ENCODE results near the gene HLA-B.
"Not testable (repeated sequence)": the region's sequence is repeated elsewhere in the genome, so short reads cannot be mapped to it uniquely, and the experiment has no call there.

Gene HLA-B

GRCh38 chr6:31381666-31382065 is 24.7 kb upstream of the HLA-B start:
- no peak for DNase-seq

GRCh38 chr6:31379850-31380249 is 22.9 kb upstream of the HLA-B start:
- DNase-seq, result no peak

- no peak for DNase-seq
These were observed 21.7 kb upstream of the HLA-B start for GRCh38 chr6:31378721-31379103.

- DNase-seq, result no peak
These were observed 21.2 kb upstream of the HLA-B start for GRCh38 chr6:31378062-31378720.

GRCh38 chr6:31377029-31377428 is 20.1 kb upstream of the HLA-B start:
- no peak for DNase-seq

GRCh38 chr6:31375699-31376098 is 18.7 kb upstream of the HLA-B start:
- DNase-seq, result no peak

- not testable (repeated sequence) for DNase-seq
These were observed 17.1 kb upstream of the HLA-B start for GRCh38 chr6:31374118-31374517.

- DNase-seq, result no peak
These were observed 11.5 kb upstream of the HLA-B start for GRCh38 chr6:31368461-31368860.

- peak; percentile 69 for DNase-seq
These were observed 9.9 kb upstream of the HLA-B start for GRCh38 chr6:31366693-31367470.

GRCh38 chr6:31365864-31366263 is 8.9 kb upstream of the HLA-B start:
- no peak for DNase-seq

GRCh38 chr6:31363811-31364210 is 6.8 kb upstream of the HLA-B start:
- no peak for DNase-seq

- no peak for DNase-seq
These were observed 5.8 kb upstream of the HLA-B start for GRCh38 chr6:31362751-31363150.

GRCh38 chr6:31359581-31359980 is 2.6 kb upstream of the HLA-B start:
- no peak for DNase-seq

GRCh38 chr6:31358302-31358701 is 1.3 kb upstream of the HLA-B start:
- no peak for DNase-seq

- no peak for DNase-seq
These were observed 907 bp upstream of the HLA-B start for GRCh38 chr6:31357886-31358285.

GRCh38 chr6:31356216-31356945 is 598 bp downstream of the HLA-B start:
- no peak for DNase-seq

- no peak for DNase-seq
These were observed 1.4 kb downstream of the HLA-B start for GRCh38 chr6:31355583-31355948.

GRCh38 chr6:31354864-31355582 is 2.0 kb downstream of the HLA-B start:
- DNase-seq, result no peak

- no peak for DNase-seq
These were observed 2.7 kb downstream of the HLA-B start for GRCh38 chr6:31354158-31354863.

GRCh38 chr6:31353384-31353945 is 3.5 kb downstream of the HLA-B start:
- DNase-seq, result no peak

- no peak for DNase-seq
These were observed 4.1 kb downstream of the HLA-B start for GRCh38 chr6:31352683-31353383.

- no peak for DNase-seq
These were observed 4.7 kb downstream of the HLA-B start for GRCh38 chr6:31352310-31352682.

Measured in NCI-H774 (cell line).